Upper lobe of left lung (tissue), 6 donors: Measurements from ENCODE around the gene TF. TPM values are rescaled to one million over a fixed set of nuclear protein-coding genes. Genes with fewer than 3 reads are reported as not detected.

Experiments used
- ATAC-seq, 2 donors: fragments of 200-7000 bp; cut with Tn5 transposase; one replicate each; pipeline ENCODE4 v1.9.1; 2022; ENCODE audit warnings: mild to moderate bottlenecking in 2 of 2, moderate library complexity in 2 of 2; ENCODE audit not compliant: low FRiP score in 2 of 2
- DNase-seq, 2 donors: peaks; one replicate each; pipeline ENCODE4 v3.0.0-alpha.2; 2019 to 2020
- H3K27ac ChIP-seq, 4 donors: fragments of 200-600 bp; sonication (generic); one replicate each; pipeline ENCODE4 v1.5.1; 2016 to 2019
- H3K27me3 ChIP-seq, 4 donors: fragments of 200-600 bp; sonication (generic); one replicate each; pipeline ENCODE4 v1.5.1; 2017 to 2019
- H3K36me3 ChIP-seq, 4 donors: fragments of 200-600 bp; sonication (generic); one replicate each; pipeline ENCODE4 v1.5.1; 2016 to 2019
- H3K4me1 ChIP-seq, 4 donors: fragments of 200-600 bp; sonication (generic); one replicate each; pipeline ENCODE4 v1.5.1; 2018 to 2019
- H3K4me3 ChIP-seq, 4 donors: fragments of 200-600 bp; sonication (generic); one replicate each; pipeline ENCODE4 v1.5.1; 2017 to 2019; ENCODE audit warnings: mild to moderate bottlenecking in 2 of 4, moderate library complexity in 1 of 4
- H3K9me3 ChIP-seq, 4 donors: fragments of 200-600 bp; sonication (generic); one replicate each; pipeline ENCODE4 v1.5.1; 2018 to 2019
- EP300 ChIP-seq, 4 donors: sonication (generic); formaldehyde crosslinking; IDR thresholded peaks; one replicate each; pipeline ENCODE4 v1.5.1; 2017; ENCODE audit warnings: antibody characterized with exemption in 4 of 4, control low read depth in 2 of 4
- POLR2A ChIP-seq, 4 donors: fragments of 450-650 bp; IDR thresholded peaks; one replicate each; pipeline ENCODE4 v1.5.1; 2016 to 2017; ENCODE audit warnings: antibody characterized with exemption in 4 of 4, mild to moderate bottlenecking in 2 of 4
- POLR2AphosphoS5 ChIP-seq, 2 donors: sonication (generic); formaldehyde crosslinking; IDR thresholded peaks; one replicate each; pipeline ENCODE4 v1.5.1; 2017; ENCODE audit warnings: antibody characterized with exemption in 2 of 2
- WGBS, 2 donors: methylation state at CpG; one replicate each; pipeline ENCODE4 v1.1.5; 2017 to 2018; 5-methylcytosine and 5-hydroxymethylcytosine counted together
- total RNA-seq, 6 donors: library from RNA; depleted of rRNA in 4 of 6; stranded (reverse); fragments of >200 nt in 4 of 6; gene quantifications; one replicate each; pipeline versions ENCODE4 v1.1.0 to v1.2.1, GENCODE V29; 2016 to 2021
- TF ChIP-seq, protein P1 (sequence below), 6 experiments: fragments of 450-650 bp in 4 of 6; fragments of 200-600 bp in 2 of 6; sonication (generic) in 2 of 6; IDR thresholded peaks; one replicate each; pipeline ENCODE4 v1.5.1; 2016 to 2019; ENCODE audit warnings: antibody characterized with exemption in 6 of 6
- donor health status: DM: no; HTN: no; CAD: no; lungs with moderate emphysema.
- donor health status: DM: no; HTN: yes; CAD: no; lungs with severe emphysema.

The TF gene
- total RNA-seq, 6 donors from 2014 or later = 0.61 to 15.5 (median 3.7) TPM

DNA sequence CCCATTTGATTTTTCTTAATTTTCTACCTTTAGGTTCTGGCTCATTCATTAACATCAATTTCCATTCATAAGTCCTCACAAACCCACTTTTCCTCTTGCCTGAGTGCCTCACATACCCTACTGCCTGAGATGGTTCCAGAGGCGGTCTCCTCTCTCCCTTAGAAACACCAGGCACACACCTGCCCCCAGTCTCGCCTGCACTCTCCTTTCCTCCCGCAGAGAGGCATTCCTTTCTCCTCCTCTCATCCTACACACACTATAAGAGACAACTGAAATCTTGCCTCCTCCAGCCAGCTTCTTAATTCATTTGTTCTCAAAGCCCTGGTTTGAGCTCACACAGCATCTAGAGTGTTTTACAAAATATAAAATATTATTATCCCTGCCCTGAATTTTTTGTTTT, 27.5 kb downstream of the TF start:
- H3K9me3 ChIP-seq = no peaks in the 10 kb centered on the region
- no peaks in the 10 kb centered on the region for H3K27me3 ChIP-seq
- H3K4me3 ChIP-seq = no peak overlapping the region
- TF ChIP-seq EP300 (IDR thresholded peaks at IDR 0.05) (no peak), POLR2AphosphoS5 (IDR thresholded peaks at IDR 0.05) (no peak), POLR2A (IDR thresholded peaks at IDR 0.05) (no peak)
- TF ChIP-seq, protein P1, sequence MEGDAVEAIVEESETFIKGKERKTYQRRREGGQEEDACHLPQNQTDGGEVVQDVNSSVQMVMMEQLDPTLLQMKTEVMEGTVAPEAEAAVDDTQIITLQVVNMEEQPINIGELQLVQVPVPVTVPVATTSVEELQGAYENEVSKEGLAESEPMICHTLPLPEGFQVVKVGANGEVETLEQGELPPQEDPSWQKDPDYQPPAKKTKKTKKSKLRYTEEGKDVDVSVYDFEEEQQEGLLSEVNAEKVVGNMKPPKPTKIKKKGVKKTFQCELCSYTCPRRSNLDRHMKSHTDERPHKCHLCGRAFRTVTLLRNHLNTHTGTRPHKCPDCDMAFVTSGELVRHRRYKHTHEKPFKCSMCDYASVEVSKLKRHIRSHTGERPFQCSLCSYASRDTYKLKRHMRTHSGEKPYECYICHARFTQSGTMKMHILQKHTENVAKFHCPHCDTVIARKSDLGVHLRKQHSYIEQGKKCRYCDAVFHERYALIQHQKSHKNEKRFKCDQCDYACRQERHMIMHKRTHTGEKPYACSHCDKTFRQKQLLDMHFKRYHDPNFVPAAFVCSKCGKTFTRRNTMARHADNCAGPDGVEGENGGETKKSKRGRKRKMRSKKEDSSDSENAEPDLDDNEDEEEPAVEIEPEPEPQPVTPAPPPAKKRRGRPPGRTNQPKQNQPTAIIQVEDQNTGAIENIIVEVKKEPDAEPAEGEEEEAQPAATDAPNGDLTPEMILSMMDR (IDR thresholded peaks at IDR 0.05) = no peak
- DNase-seq (no peak), ATAC-seq (no peak)
- no peaks in the 10 kb centered on the region for H3K4me1 ChIP-seq
- H3K27ac ChIP-seq = no peak overlapping the region
- WGBS, 2 donors = 76 to 83% methylated on average over 3 of the region's 3 CpGs
- H3K36me3 ChIP-seq = no peaks in the 10 kb centered on the region

DNA sequence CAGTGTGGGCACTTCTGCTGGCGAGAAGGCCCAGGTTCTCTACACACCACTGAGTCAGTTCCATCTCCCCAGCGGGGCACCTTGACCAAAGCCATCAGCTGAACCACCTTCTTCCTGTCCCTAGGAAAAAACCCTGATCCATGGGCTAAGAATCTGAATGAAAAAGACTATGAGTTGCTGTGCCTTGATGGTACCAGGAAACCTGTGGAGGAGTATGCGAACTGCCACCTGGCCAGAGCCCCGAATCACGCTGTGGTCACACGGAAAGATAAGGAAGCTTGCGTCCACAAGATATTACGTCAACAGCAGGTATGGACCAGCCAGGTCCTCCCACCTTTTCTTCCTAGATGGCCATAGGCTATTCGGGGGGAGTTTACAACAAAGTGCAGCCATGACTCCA, 29.1 kb downstream of the TF start:
- 90 to 96% methylated on average over 9 of the region's 9 CpGs for WGBS, 2 donors
- TF ChIP-seq POLR2AphosphoS5 (IDR thresholded peaks at IDR 0.05) (no peak), EP300 (IDR thresholded peaks at IDR 0.05) (no peak), POLR2A (IDR thresholded peaks at IDR 0.05) (no peak)
- TF ChIP-seq, protein P1 (IDR thresholded peaks at IDR 0.05) = no peak
- Histone ChIP-seq H3K27me3 (no peaks in the 10 kb centered on the region), H3K36me3 (no peaks in the 10 kb centered on the region), H3K4me1 (no peaks in the 10 kb centered on the region), H3K9me3 (no peaks in the 10 kb centered on the region), H3K4me3 (no peak overlapping the region), H3K27ac (no peak overlapping the region)
- ATAC-seq (no peak), DNase-seq (no peak)

DNA sequence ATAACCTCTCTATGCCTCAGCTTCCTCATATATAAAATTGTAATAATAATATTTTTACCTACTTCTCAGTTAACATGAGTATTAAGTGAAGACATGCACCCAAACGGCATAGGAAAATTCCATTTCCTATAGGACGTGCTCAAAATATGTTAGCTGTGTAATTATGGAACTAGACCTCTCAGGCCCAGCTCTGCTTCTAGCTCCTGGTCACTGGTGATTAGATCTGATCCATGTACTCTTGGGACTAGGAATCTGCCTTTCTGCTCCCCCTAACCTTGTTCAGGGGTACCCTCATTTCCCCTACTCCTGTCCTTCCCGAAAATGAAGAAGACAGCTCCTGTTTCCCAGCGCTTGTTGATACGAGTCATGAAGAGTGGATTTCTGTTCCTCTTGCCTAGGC, 29.6 kb downstream of the TF start:
- Histone ChIP-seq H3K27me3 (no peaks in the 10 kb centered on the region), H3K27ac (no peak overlapping the region), H3K4me1 (no peaks in the 10 kb centered on the region), H3K9me3 (no peaks in the 10 kb centered on the region), H3K36me3 (no peaks in the 10 kb centered on the region), H3K4me3 (no peak overlapping the region)
- 90 to 91% methylated on average over 5 of the region's 5 CpGs for WGBS, 2 donors
- TF ChIP-seq, protein P1 (IDR thresholded peaks at IDR 0.05) = no peak
- no peak for TF ChIP-seq POLR2AphosphoS5 (IDR thresholded peaks at IDR 0.05)
- TF ChIP-seq POLR2A (IDR thresholded peaks at IDR 0.05) = no peak
- TF ChIP-seq EP300 (IDR thresholded peaks at IDR 0.05) = no peak
- DNase-seq = no peak
- ATAC-seq = no peak

DNA sequence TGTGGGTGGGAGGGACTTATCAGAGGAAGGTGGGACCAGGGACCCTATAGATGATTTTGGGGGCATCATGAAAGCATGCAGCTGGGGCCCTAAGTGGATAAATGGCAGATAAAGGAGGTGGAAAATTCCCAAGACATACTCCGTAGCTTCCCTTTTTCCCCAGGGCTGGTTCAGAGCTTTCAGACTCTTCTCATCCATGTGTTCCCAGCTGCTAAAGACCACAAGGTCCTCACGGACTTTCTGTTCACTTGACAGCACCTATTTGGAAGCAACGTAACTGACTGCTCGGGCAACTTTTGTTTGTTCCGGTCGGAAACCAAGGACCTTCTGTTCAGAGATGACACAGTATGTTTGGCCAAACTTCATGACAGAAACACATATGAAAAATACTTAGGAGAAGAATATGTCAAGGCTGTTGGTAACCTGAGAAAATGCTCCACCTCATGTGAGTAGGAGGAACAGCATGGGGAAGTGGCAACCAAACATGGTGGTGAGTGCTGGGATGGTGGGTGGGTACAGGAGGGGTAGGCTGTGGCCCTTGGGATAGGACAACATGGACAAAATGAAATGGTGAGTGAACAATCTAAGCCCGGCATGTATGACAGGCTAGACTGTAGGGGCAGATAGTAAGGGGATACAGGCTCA, 30.7 kb downstream of the TF start:
- no peak for ATAC-seq
- no peak overlapping the region for H3K4me3 ChIP-seq
- H3K9me3 ChIP-seq = no peaks in the 10 kb centered on the region
- H3K36me3 ChIP-seq = no peaks in the 10 kb centered on the region
- WGBS, 2 donors = 89 to 97% methylated on average over 7 of the region's 7 CpGs
- TF ChIP-seq POLR2AphosphoS5 (IDR thresholded peaks at IDR 0.05) = no peak
- TF ChIP-seq, protein P1 (IDR thresholded peaks at IDR 0.05) = no peak
- no peak for TF ChIP-seq POLR2A (IDR thresholded peaks at IDR 0.05)
- no peak for TF ChIP-seq EP300 (IDR thresholded peaks at IDR 0.05)
- no peak overlapping the region for H3K27ac ChIP-seq
- no peaks in the 10 kb centered on the region for H3K4me1 ChIP-seq
- no peak for DNase-seq
- no peaks in the 10 kb centered on the region for H3K27me3 ChIP-seq
